GM21528 (cell line): ENCODE data around the gene RUBCNL.

Experiments
- ATAC-seq: cut with Tn5 transposase; IDR thresholded peaks from one replicate; pipeline ENCODE4 v1.9.1; 2021; ENCODE audit warnings: mild to moderate bottlenecking, moderate library complexity; ENCODE audit not compliant: unreplicated experiment, low FRiP score

RUBCNL gene

GRCh38 chr13:46311217-46311616, 75.8 kb downstream of the RUBCNL start:
- ATAC-seq, result no peak

GRCh38 chr13:46310066-46310465, 77.0 kb downstream of the RUBCNL start:
- ATAC-seq, result no peak

- ATAC-seq, result no peak
These were observed 79.5 kb downstream of the RUBCNL start for GRCh38 chr13:46307554-46307953.

- no peak for ATAC-seq
These were observed 82.5 kb downstream of the RUBCNL start for GRCh38 chr13:46304546-46304945.

- no peak for ATAC-seq
These were observed 83.2 kb downstream of the RUBCNL start for GRCh38 chr13:46303742-46304385.

GRCh38 chr13:46297361-46297811, 89.7 kb downstream of the RUBCNL start:
- no peak for ATAC-seq

GRCh38 chr13:46296921-46297320, 90.1 kb downstream of the RUBCNL start:
- ATAC-seq, result no peak

GRCh38 chr13:46296115-46296822, 90.8 kb downstream of the RUBCNL start:
- ATAC-seq, result no peak

GRCh38 chr13:46295491-46296114, 91.4 kb downstream of the RUBCNL start:
- no peak for ATAC-seq

- ATAC-seq, result no peak
These were observed 93.6 kb downstream of the RUBCNL start for GRCh38 chr13:46293436-46293835.
